A549 (cell line): Measurements from ENCODE around the gene CNTNAP2. TPM values are rescaled to one million over a fixed set of nuclear protein-coding genes. Genes with fewer than 3 reads are reported as not detected.

ENCODE experiments used
- ATAC-seq, 2 experiments: fragments of 200-7000 bp in 1 of 2; fragments of >200 bp in 1 of 2; cut with Nextera tagmentation in 1 of 2; cut with Tn5 transposase in 1 of 2; 3 replicates each; pipeline versions ENCODE4 v1.8.0 to v1.9.1; 2018 to 2020; ENCODE audit warnings: mild to moderate bottlenecking in 1 of 2, moderate library complexity in 1 of 2
- CTCF ChIA-PET: fragments of 300-600 bp; sonication (Branson Sonifier 250); formaldehyde crosslinking; extraction: SDS; loops from one replicate; lab custom pipeline; 2021; ENCODE audit warnings: antibody characterized with exemption, inconsistent platforms; lab: Yijun Ruan, JAX
- POLR2A ChIA-PET: fragments of 350-600 bp; formaldehyde crosslinking; extraction: SDS; loops from one replicate; lab custom pipeline; 2021; ENCODE audit warnings: antibody characterized with exemption, inconsistent platforms; lab: Yijun Ruan, JAX
- DNase-seq, 2 experiments: peaks; one replicate each; pipeline versions ENCODE4 v3.0.0 to v3.0.0-alpha.2; 2011 to 2016; ENCODE audit warnings: low read depth in 1 of 2, low spot score in 1 of 2
- FAIRE-seq: peaks from 2 replicates; lab custom pipeline; 2011; peaks lifted over from hg19 to GRCh38; lab: Jason Lieb, UNC
- H3K27ac ChIP-seq, 2 experiments: fragments of >200 bp; sonication (Bioruptor Twin); formaldehyde crosslinking; 3 replicates each; pipeline ENCODE4 v1.5.1; 2016 to 2017
- H3K4me1 ChIP-seq: fragments of >200 bp; sonication (Bioruptor Twin); formaldehyde crosslinking; 3 replicates; pipeline ENCODE4 v1.6.1; 2016
- H3K4me2 ChIP-seq: fragments of >200 bp; sonication (Bioruptor Twin); formaldehyde crosslinking; 3 replicates; pipeline ENCODE4 v1.6.1; 2016
- H3K4me3 ChIP-seq: fragments of >200 bp; sonication (Bioruptor Twin); formaldehyde crosslinking; 3 replicates; pipeline ENCODE4 v1.5.1; 2016
- H3K9me3 ChIP-seq: fragments of >200 bp; sonication (Bioruptor Twin); formaldehyde crosslinking; 3 replicates; pipeline ENCODE4 v1.6.1; 2016
- CHD2 ChIP-seq: fragments of 150-350 bp; IDR thresholded peaks from 2 replicates; pipeline ENCODE4 v1.6.1; 2014; ENCODE audit warnings: low read length; ENCODE audit not compliant: partially characterized antibody
- EHMT2 ChIP-seq: fragments of 200-600 bp; sonication (generic); IDR thresholded peaks from 2 replicates; pipeline ENCODE4 v1.6.1; 2016; ENCODE audit warnings: antibody characterized with exemption, low read depth, mild to moderate bottlenecking, moderate library complexity
- EP300 ChIP-seq, 2 experiments: fragments of >200 bp; sonication (Bioruptor Twin); formaldehyde crosslinking; IDR thresholded peaks; 2 replicates in 1 of 2; 3 replicates in 1 of 2; pipeline ENCODE4 v1.6.1; 2016 to 2017
- JUNB ChIP-seq: fragments of >200 bp; sonication (Bioruptor Twin); formaldehyde crosslinking; IDR thresholded peaks from 2 replicates; pipeline ENCODE4 v1.6.1; 2016
- MAFK ChIP-seq: fragments of 450-650 bp; IDR thresholded peaks from 2 replicates; pipeline ENCODE4 v1.6.1; 2014; ENCODE audit not compliant: partially characterized antibody
- MAZ ChIP-seq: fragments of 150-350 bp; IDR thresholded peaks from 2 replicates; pipeline ENCODE4 v1.6.1; 2014; ENCODE audit warnings: antibody characterized with exemption, low read depth, low read length, borderline replicate concordance
- NFE2L2 ChIP-seq: fragments of 150-350 bp; conservative IDR thresholded peaks from 2 replicates; pipeline ENCODE4 v1.6.1; 2014; ENCODE audit warnings: low read length
- NR3C1 ChIP-seq: fragments of >200 bp; sonication (Bioruptor Twin); formaldehyde crosslinking; IDR thresholded peaks from 3 replicates; pipeline ENCODE4 v1.6.1; 2017
- RARB ChIP-seq: fragments of 250-450 bp; sonication (Bioruptor Pico); IDR thresholded peaks from 2 replicates; pipeline ENCODE4 v1.8.0; 2021; ENCODE audit warnings: mild to moderate bottlenecking, moderate library complexity
- RFX5 ChIP-seq: fragments of 450-650 bp; IDR thresholded peaks from 2 replicates; pipeline ENCODE4 v1.7.1; 2014; ENCODE audit warnings: antibody characterized with exemption, mild to moderate bottlenecking, moderate library complexity
- RNF2 ChIP-seq: fragments of 200-600 bp; sonication (generic); IDR thresholded peaks from 2 replicates; pipeline ENCODE4 v1.6.1; 2016; ENCODE audit warnings: low read depth, mild to moderate bottlenecking, antibody characterized with exemption, moderate library complexity, borderline replicate concordance
- TP53 ChIP-seq: fragments of 250-450 bp; sonication (Bioruptor Pico); IDR thresholded peaks from 2 replicates; pipeline ENCODE4 v1.5.0; 2021; ENCODE audit warnings: mild to moderate bottlenecking, moderate library complexity
- WGBS: methylation state at CpG from one replicate; pipeline ENCODE4 v1.1.6; 2017; ENCODE audit errors: missing lambda C conversion rate; 5-methylcytosine and 5-hydroxymethylcytosine counted together
- polyA plus RNA-seq, 4 experiments: library from polyadenylated mRNA; depleted of rRNA in 3 of 4; stranded (reverse); fragments of >200 nt; fragmentation: RNase III in 1 of 4; extraction: RNeasy Plus Mini Kit Qiagen cat#74134 plus additional on column Dnase treatment in 1 of 4; gene quantifications; 2 replicates in 3 of 4; 3 replicates in 1 of 4; pipeline ENCODE4 v1.2.3, GENCODE V29; 2011 to 2017
- TF ChIP-seq, protein P1 (sequence below): fragments of 200-600 bp; sonication (generic); IDR thresholded peaks from 2 replicates; pipeline ENCODE4 v1.6.1; 2016; ENCODE audit warnings: antibody characterized with exemption, mild to moderate bottlenecking, moderate library complexity
- TF ChIP-seq, protein P2 (sequence below): IDR thresholded peaks from 2 replicates; pipeline ENCODE4 v1.6.1; 2012; ENCODE audit warnings: low read depth, borderline replicate concordance

Gene CNTNAP2
- polyA plus RNA-seq, 2 of the 4 experiments (the other 2 are of a cell fraction): 0.05 to 0.13 TPM

GRCh38 chr7:146115851-146116520 is 615 bp upstream of the CNTNAP2 start:
- FAIRE-seq: no peak
- no peaks in the 10 kb centered on the region for H3K4me1 ChIP-seq
- WGBS: 37% methylated on average over 50 of the region's 62 CpGs
- peak in 1 of 2 experiments; percentile 46; a peak in 3 of 6 replicates for ATAC-seq
- POLR2A ChIA-PET: no interaction called here
- CTCF ChIA-PET: no interaction called here
- no peaks in the 10 kb centered on the region for H3K9me3 ChIP-seq
- H3K4me3 ChIP-seq: no peak overlapping the region
- TF ChIP-seq, protein P1, sequence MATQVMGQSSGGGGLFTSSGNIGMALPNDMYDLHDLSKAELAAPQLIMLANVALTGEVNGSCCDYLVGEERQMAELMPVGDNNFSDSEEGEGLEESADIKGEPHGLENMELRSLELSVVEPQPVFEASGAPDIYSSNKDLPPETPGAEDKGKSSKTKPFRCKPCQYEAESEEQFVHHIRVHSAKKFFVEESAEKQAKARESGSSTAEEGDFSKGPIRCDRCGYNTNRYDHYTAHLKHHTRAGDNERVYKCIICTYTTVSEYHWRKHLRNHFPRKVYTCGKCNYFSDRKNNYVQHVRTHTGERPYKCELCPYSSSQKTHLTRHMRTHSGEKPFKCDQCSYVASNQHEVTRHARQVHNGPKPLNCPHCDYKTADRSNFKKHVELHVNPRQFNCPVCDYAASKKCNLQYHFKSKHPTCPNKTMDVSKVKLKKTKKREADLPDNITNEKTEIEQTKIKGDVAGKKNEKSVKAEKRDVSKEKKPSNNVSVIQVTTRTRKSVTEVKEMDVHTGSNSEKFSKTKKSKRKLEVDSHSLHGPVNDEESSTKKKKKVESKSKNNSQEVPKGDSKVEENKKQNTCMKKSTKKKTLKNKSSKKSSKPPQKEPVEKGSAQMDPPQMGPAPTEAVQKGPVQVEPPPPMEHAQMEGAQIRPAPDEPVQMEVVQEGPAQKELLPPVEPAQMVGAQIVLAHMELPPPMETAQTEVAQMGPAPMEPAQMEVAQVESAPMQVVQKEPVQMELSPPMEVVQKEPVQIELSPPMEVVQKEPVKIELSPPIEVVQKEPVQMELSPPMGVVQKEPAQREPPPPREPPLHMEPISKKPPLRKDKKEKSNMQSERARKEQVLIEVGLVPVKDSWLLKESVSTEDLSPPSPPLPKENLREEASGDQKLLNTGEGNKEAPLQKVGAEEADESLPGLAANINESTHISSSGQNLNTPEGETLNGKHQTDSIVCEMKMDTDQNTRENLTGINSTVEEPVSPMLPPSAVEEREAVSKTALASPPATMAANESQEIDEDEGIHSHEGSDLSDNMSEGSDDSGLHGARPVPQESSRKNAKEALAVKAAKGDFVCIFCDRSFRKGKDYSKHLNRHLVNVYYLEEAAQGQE: peak; percentile 83
- TF ChIP-seq, protein P2, sequence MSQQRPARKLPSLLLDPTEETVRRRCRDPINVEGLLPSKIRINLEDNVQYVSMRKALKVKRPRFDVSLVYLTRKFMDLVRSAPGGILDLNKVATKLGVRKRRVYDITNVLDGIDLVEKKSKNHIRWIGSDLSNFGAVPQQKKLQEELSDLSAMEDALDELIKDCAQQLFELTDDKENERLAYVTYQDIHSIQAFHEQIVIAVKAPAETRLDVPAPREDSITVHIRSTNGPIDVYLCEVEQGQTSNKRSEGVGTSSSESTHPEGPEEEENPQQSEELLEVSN: no peak
- TF ChIP-seq, all 56 proteins: peak for 1
- H3K27ac ChIP-seq: no peak overlapping the region
- no peak for DNase-seq
- peak overlapping the region; percentile 23; the same call in 1 of the 3 replicates for H3K4me2 ChIP-seq

- CTCF ChIA-PET: no interaction called here
- FAIRE-seq (no peak), DNase-seq (no peak), ATAC-seq (no peak)
- no peak for TF ChIP-seq EP300 (IDR thresholded peaks at IDR 0.05)
- no peak for TF ChIP-seq EHMT2
- H3K9me3 ChIP-seq: no peaks in the 10 kb centered on the region; the same call in 2 of the 3 replicates
- no peak overlapping the region for H3K4me2 ChIP-seq
- 52% methylated on average over 5 of the region's 5 CpGs for WGBS
- H3K27ac ChIP-seq: no peak overlapping the region
- no peaks in the 10 kb centered on the region for H3K4me1 ChIP-seq
- no peak overlapping the region for H3K4me3 ChIP-seq
- POLR2A ChIA-PET: no interaction called here
These were observed 975 bp downstream of the CNTNAP2 start for GRCh38 chr7:146117576-146117975.

DNA sequence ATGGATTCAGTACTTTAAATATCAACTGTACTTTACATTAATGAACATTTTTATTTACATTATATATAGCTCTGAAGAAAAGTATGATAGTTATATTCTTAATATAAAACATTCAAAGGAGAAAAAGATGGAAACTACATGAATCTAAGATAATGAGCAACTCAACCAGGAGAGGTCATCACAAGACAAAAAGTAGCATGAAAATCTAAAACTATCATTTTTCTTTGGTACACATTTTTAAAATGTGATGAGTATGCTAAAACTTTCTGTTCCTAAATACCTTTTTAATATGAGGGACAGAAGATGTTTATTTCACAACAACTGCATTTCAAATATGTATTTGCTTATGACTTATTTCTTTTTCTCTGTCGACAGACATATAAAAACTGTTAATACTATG is 2.4 kb downstream of the CNTNAP2 start:
- Histone ChIP-seq H3K9me3 (no peaks in the 10 kb centered on the region; the same call in 2 of the 3 replicates), H3K27ac (no peak overlapping the region), H3K4me3 (no peak overlapping the region), H3K4me1 (no peaks in the 10 kb centered on the region), H3K4me2 (no peak overlapping the region)
- no peak for ATAC-seq
- WGBS: 4% methylated on average over 1 of the region's 1 CpG
- FAIRE-seq: no peak
- no peak for DNase-seq
- TF ChIP-seq MAFK (peak; percentile 46), MAZ (no peak)
- ChIA-PET POLR2A (no interaction called here), CTCF (no interaction called here)

GRCh38 chr7:146123715-146124114 is 7.1 kb downstream of the CNTNAP2 start:
- DNase-seq (no peak), ATAC-seq (no peak), FAIRE-seq (no peak)
- no peaks in the 10 kb centered on the region for H3K4me1 ChIP-seq
- no peak for TF ChIP-seq TP53 (CRISPR knock-in tag)
- no peak for TF ChIP-seq RNF2
- TF ChIP-seq RFX5: no peak
- no peak for TF ChIP-seq CHD2
- no peak for TF ChIP-seq NR3C1
- no peak for TF ChIP-seq RARB (CRISPR knock-in tag)
- TF ChIP-seq JUNB: no peak
- TF ChIP-seq NFE2L2: no peak
- TF ChIP-seq, protein P2: no peak
- no peaks in the 10 kb centered on the region; the same call in 2 of the 3 replicates for H3K9me3 ChIP-seq
- no peak overlapping the region for H3K4me2 ChIP-seq
- 10% methylated on average over 5 of the region's 5 CpGs for WGBS
- no peak overlapping the region for H3K27ac ChIP-seq
- CTCF ChIA-PET: no interaction called here
- H3K4me3 ChIP-seq: no peak overlapping the region
- POLR2A ChIA-PET: no interaction called here
